Testis (tissue), 3 donors: Measurements from ENCODE around the gene COL9A3. TPM values are rescaled to one million over a fixed set of nuclear protein-coding genes. Genes with fewer than 3 reads are reported as not detected.
"Not testable (repeated sequence)": the region's sequence is repeated elsewhere in the genome, so short reads cannot be mapped to it uniquely, and the experiment has no call there.

ENCODE experiments used
- DNase-seq: peaks from one replicate; pipeline ENCODE4 v3.0.0-alpha.2; 2019
- H3K27ac ChIP-seq, 2 donors: fragments of 200-600 bp; sonication (generic); one replicate each; pipeline ENCODE4 v1.5.1; 2019
- H3K27me3 ChIP-seq: fragments of 200-600 bp; sonication (generic); one replicate; pipeline ENCODE4 v1.5.1; 2019
- H3K36me3 ChIP-seq: fragments of 200-600 bp; sonication (generic); one replicate; pipeline ENCODE4 v1.5.1; 2017; ENCODE audit warnings: low read depth; ENCODE audit errors: missing control alignments
- H3K4me1 ChIP-seq: fragments of 200-600 bp; sonication (generic); one replicate; pipeline ENCODE4 v1.5.1; 2019
- H3K4me3 ChIP-seq, 2 donors: fragments of 200-600 bp; sonication (generic); one replicate each; pipeline ENCODE4 v1.5.1; 2017 to 2019
- H3K9me3 ChIP-seq: fragments of 200-600 bp; sonication (generic); one replicate; pipeline ENCODE4 v1.5.1; 2017
- POLR2A ChIP-seq: fragments of 450-650 bp; IDR thresholded peaks from one replicate; pipeline ENCODE4 v1.6.1; 2017; ENCODE audit warnings: antibody characterized with exemption, mild to moderate bottlenecking, moderate library complexity
- WGBS, 2 donors: methylation state at CpG; one replicate each; pipeline ENCODE4 v1.1.5; 2018; 5-methylcytosine and 5-hydroxymethylcytosine counted together
- intact Hi-C: fragments of 100-400 bp; cut with DNase I; formaldehyde crosslinking; loops from one replicate; pipeline ENCODE4 v1.15.1; 2023; ENCODE audit warnings: low total_unique reads
- polyA plus RNA-seq: library from polyadenylated mRNA; stranded (reverse); fragments of 350-450 nt; fragmentation: Illumina TruSeq; extraction: RNeasy Lipid Tissue Mini Kit (QIAGEN cat#74804); gene quantifications from one replicate; pipeline ENCODE4 v1.2.3, GENCODE V29; 2014; ENCODE audit warnings: low read depth, low replicate concordance; ENCODE audit not compliant: insufficient read depth
- total RNA-seq, 2 donors: library from RNA; depleted of rRNA; stranded (reverse); fragments of >200 nt; gene quantifications; one replicate each; pipeline ENCODE4 v1.2.3, GENCODE V29; 2016
- TF ChIP-seq, protein P1 (sequence below), 3 experiments: fragments of 450-650 bp in 2 of 3; fragments of 200-600 bp in 1 of 3; sonication (generic) in 1 of 3; IDR thresholded peaks; one replicate each; pipeline ENCODE4 v1.5.1; 2016 to 2019; ENCODE audit warnings: antibody characterized with exemption in 3 of 3, mild to moderate bottlenecking in 2 of 3, moderate library complexity in 1 of 3

Gene COL9A3
- total and polyA plus RNA-seq, 3 donors from 2014 or later: 19.1 to 50.6 (median 21.3) TPM

DNA sequence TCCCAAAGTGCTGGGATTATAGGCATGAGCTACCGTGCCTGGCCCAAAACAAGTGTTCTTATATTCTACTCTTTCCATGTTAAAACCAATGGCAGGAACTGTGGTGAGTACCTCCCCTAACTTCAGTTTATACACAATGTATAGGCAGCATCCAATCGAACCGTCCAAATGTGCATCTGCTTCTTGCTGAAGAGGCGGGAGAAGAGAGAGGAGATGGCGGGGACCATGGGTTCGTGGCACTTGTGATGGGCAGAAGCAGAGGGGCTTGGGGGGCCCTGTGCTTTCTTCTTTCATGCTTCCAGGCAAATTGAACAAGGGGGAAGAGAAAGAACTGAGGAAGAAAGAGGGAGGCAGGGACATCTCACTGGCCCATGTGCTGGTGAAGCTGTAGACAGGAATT is 56.0 kb downstream of the COL9A3 start:
- TF ChIP-seq POLR2A: no peak
- TF ChIP-seq, protein P1, sequence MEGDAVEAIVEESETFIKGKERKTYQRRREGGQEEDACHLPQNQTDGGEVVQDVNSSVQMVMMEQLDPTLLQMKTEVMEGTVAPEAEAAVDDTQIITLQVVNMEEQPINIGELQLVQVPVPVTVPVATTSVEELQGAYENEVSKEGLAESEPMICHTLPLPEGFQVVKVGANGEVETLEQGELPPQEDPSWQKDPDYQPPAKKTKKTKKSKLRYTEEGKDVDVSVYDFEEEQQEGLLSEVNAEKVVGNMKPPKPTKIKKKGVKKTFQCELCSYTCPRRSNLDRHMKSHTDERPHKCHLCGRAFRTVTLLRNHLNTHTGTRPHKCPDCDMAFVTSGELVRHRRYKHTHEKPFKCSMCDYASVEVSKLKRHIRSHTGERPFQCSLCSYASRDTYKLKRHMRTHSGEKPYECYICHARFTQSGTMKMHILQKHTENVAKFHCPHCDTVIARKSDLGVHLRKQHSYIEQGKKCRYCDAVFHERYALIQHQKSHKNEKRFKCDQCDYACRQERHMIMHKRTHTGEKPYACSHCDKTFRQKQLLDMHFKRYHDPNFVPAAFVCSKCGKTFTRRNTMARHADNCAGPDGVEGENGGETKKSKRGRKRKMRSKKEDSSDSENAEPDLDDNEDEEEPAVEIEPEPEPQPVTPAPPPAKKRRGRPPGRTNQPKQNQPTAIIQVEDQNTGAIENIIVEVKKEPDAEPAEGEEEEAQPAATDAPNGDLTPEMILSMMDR (IDR thresholded peaks at IDR 0.05): no peak
- 91 to 94% methylated on average over 6 of the region's 6 CpGs for WGBS, 2 donors
- DNase-seq: no peak
- intact Hi-C loops: no loop called here
- H3K9me3 ChIP-seq: no peaks in the 10 kb centered on the region
- no peaks in the 10 kb centered on the region for H3K27me3 ChIP-seq
- peak overlapping the region in 1 of 2 donors; percentile 80 for H3K27ac ChIP-seq
- H3K4me1 ChIP-seq: peaks cover 18% of the 10 kb centered on the region
- H3K4me3 ChIP-seq: no peak overlapping the region
- H3K36me3 ChIP-seq: no peaks in the 10 kb centered on the region

DNA sequence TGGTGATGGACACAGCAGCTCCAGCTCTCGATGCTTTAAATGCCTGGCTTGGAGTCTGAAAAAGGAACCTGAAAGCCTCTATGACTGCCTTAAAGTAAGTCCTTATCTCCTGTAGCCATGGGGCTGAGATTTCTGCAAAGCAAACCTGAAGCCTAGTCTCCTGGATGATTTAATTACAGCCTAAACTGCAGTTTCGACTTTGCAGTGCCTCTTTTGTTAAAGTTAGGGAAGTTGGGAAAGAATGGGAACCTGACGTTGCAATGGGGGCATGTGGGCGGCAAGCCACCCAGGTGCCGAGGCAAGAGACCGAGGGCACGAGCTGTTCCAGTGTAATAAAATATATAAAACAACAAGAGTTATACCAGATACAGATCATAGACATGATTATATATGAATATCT is 56.4 kb downstream of the COL9A3 start:
- TF ChIP-seq, protein P1 (IDR thresholded peaks at IDR 0.05): no peak
- H3K4me3 ChIP-seq: no peak overlapping the region
- H3K4me1 ChIP-seq: peaks cover 18% of the 10 kb centered on the region
- no peaks in the 10 kb centered on the region for H3K36me3 ChIP-seq
- peak overlapping the region in 1 of 2 donors; percentile 80 for H3K27ac ChIP-seq
- 59 to 63% methylated on average over 7 of the region's 7 CpGs for WGBS, 2 donors
- no peaks in the 10 kb centered on the region for H3K27me3 ChIP-seq
- intact Hi-C loops: no loop called here
- DNase-seq: no peak
- H3K9me3 ChIP-seq: no peaks in the 10 kb centered on the region

DNA sequence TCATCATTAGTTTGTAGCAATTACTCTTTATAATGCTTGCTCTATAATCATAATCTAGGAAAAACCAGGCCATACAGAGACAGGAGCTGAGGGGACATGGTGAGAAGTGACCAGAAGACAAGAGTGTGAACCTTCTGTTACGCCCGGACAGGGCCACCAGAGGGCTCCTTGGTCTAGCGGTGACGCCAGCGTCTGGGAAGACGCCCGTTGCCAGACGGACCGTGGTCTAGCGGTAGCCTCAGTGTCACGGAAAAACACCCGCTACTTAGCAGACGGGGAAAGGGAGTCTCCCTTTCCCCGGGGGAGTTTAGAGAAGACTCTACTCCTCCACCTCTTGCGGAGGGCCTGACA is 56.8 kb downstream of the COL9A3 start:
- peak overlapping the region in 1 of 2 donors; percentile 80 for H3K27ac ChIP-seq

DNA sequence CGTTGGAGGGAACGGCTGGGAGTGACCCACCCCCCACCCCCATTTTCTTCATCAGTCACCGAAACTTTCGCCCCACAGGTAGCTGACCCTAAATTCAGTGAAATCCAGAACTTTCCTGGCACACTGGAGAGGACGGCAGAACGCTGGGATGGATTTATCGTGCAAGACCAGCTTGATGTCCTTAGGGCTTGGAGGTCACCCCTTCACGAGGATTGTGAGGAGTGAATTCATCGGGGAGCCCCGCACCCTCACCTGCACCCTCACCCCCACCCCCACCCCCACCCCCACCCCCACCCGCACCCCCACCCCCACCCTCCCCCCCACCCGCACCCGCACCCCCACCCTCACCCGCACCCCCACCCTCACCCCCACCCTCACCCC is 58.1 kb downstream of the COL9A3 start:
- intact Hi-C loops: no loop called here
- Histone ChIP-seq H3K9me3 (no peaks in the 10 kb centered on the region), H3K36me3 (no peaks in the 10 kb centered on the region), H3K27me3 (no peaks in the 10 kb centered on the region), H3K4me3 (no peak overlapping the region), H3K27ac (no peak overlapping the region), H3K4me1 (peaks cover 22% of the 10 kb centered on the region)
- TF ChIP-seq, protein P1 (IDR thresholded peaks at IDR 0.05): no peak
- TF ChIP-seq POLR2A: no peak
- 80 to 88% methylated on average over 10 to 11 of the region's 14 CpGs for WGBS, 2 donors
- DNase-seq: no peak

More for the DNA sequence above, 56.8 kb downstream of the COL9A3 start:
- intact Hi-C loops, H3K36me3 ChIP-seq, H3K27me3 ChIP-seq, H3K9me3 ChIP-seq, H3K4me3 ChIP-seq: not testable (repeated sequence)
- peaks cover 21% of the 10 kb centered on the region for H3K4me1 ChIP-seq
- WGBS, 2 donors: 14 to 37% methylated on average over 11 to 14 of the region's 15 CpGs
- peak; percentile 89 for DNase-seq
- TF ChIP-seq, protein P1 (IDR thresholded peaks at IDR 0.05): peak; percentile 52 to 64 (median 55)
